GM10847 (cell line): Measurements from ENCODE around the gene TTYH3.

Experiments
- POLR2A ChIP-seq: IDR thresholded peaks from 2 replicates; pipeline ENCODE4 v1.6.1; 2011; ENCODE audit not compliant: insufficient read length; ENCODE audit errors: extremely low read depth

Gene TTYH3

GRCh38 chr7:2691011-2691707 is 59.4 kb downstream of the TTYH3 start:
- no peak for TF ChIP-seq POLR2A

- no peak for TF ChIP-seq POLR2A
Observed at GRCh38 chr7:2692543-2692942, 60.8 kb downstream of the TTYH3 start.

- no peak for TF ChIP-seq POLR2A
Observed at GRCh38 chr7:2698581-2699288, 66.9 kb downstream of the TTYH3 start.

DNA sequence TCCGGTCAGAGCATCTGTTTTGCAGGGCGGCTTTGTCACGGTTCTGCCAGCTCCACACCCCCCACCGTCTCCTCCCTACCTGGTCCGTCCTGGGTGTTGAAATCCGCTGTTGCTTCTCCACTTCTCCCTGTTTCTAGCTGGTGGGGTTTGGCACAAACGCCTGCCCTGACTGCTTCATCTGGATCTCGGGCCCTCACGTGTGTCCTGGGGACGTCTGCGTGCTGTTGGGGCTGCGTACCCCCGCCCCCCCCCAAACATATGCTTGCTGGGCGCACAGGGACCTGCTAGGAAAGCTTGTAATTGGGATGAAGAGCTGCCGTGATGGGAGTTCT is 67.5 kb downstream of the TTYH3 start:
- no peak for TF ChIP-seq POLR2A

- TF ChIP-seq POLR2A: no peak
Observed at GRCh38 chr7:2700141-2700850, 68.5 kb downstream of the TTYH3 start.

GRCh38 chr7:2701424-2701823 is 69.6 kb downstream of the TTYH3 start:
- TF ChIP-seq POLR2A: no peak

GRCh38 chr7:2701832-2702593 is 70.2 kb downstream of the TTYH3 start:
- TF ChIP-seq POLR2A: no peak

- no peak for TF ChIP-seq POLR2A
Observed at GRCh38 chr7:2702594-2702957, 70.8 kb downstream of the TTYH3 start.

DNA sequence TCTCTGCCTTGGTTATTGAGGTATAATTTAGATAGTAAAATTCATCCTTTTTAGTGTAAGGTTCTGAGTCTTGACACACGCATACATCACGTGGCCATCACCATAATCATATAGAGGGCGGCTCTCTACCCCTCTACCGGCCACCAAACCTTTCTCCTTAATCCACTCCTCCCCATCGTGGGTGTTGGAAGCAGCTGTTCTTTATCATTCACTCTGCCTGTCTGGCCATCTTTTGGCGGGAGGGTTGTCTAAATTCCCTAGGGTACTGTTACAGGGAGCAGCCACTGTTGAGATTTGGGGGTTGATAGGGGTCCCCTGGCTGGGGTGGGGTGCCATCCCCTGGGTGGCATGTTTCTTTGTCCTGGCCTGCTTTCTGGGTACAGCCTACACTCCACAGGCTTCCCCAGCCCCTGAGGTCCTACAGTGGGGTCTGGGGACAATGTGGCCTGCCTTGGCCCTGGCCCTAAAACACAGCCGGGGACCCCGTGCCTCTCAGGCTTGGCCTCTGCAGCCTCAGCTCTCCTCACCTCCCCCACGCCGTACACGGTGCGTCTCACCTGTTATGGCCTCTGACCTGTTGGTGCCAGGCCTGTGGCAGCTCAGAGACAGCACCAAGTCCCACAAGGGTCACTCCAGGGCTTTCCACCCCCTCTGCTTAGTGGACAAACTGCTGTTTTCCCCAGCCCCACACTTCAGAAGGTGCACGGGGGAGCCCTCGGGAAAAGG is 73.7 kb downstream of the TTYH3 start:
- no peak for TF ChIP-seq POLR2A

GRCh38 chr7:2706685-2707126 is 74.9 kb downstream of the TTYH3 start:
- no peak for TF ChIP-seq POLR2A

- TF ChIP-seq POLR2A: no peak
Observed at GRCh38 chr7:2707481-2707880, 75.7 kb downstream of the TTYH3 start.

- no peak for TF ChIP-seq POLR2A
Observed at GRCh38 chr7:2708041-2708440, 76.3 kb downstream of the TTYH3 start.

GRCh38 chr7:2708547-2709310 is 76.9 kb downstream of the TTYH3 start:
- no peak for TF ChIP-seq POLR2A
